Keratinocyte (primary cell): ENCODE data around the gene CD247. TPM values are rescaled to one million over a fixed set of nuclear protein-coding genes. Genes with fewer than 3 reads are reported as not detected.
A peak's percentile ranks its signal among the peaks of the same experiment; 100 is the strongest.

Source experiments
- DNase-seq: peaks from one replicate; pipeline ENCODE4 v3.0.0-alpha.2; 2011; ENCODE audit warnings: low read depth, missing footprints, low spot score
- FAIRE-seq: peaks from 2 replicates; lab custom pipeline; 2011; peaks lifted over from hg19 to GRCh38; lab: Jason Lieb, UNC
- H2AFZ ChIP-seq: 2 replicates; pipeline ENCODE4 v1.6.0; 2012; ENCODE audit warnings: low read length, control low read depth, inconsistent platforms; ENCODE audit not compliant: control insufficient read depth
- H3K27ac ChIP-seq: 2 replicates; pipeline ENCODE4 v1.5.1; 2011; ENCODE audit warnings: low read length; ENCODE audit not compliant: control insufficient read depth, insufficient read depth
- H3K27me3 ChIP-seq: 3 replicates; pipeline ENCODE4 v1.6.0; 2011; ENCODE audit warnings: low read length; ENCODE audit not compliant: control insufficient read depth, insufficient read depth; ENCODE audit errors: extremely low read depth
- H3K36me3 ChIP-seq, 2 experiments: 2 replicates in 1 of 2; 3 replicates in 1 of 2; pipeline ENCODE4 v1.5.1; 2011; ENCODE audit warnings: low read length in 2 of 2, mild to moderate bottlenecking in 1 of 2; ENCODE audit not compliant: control insufficient read depth in 2 of 2, insufficient read depth in 2 of 2; ENCODE audit errors: extremely low read depth in 1 of 2
- H3K4me1 ChIP-seq: 3 replicates; pipeline ENCODE4 v1.5.1; 2011; ENCODE audit warnings: low read length; ENCODE audit not compliant: control insufficient read depth, insufficient read depth; ENCODE audit errors: extremely low read depth
- H3K4me2 ChIP-seq: 3 replicates; pipeline ENCODE4 v1.6.0; 2011; ENCODE audit warnings: low read depth, low read length; ENCODE audit not compliant: control insufficient read depth, insufficient read depth; ENCODE audit errors: extremely low read depth
- H3K4me3 ChIP-seq, 3 experiments: fragments of 200-600 bp in 1 of 3; sonication (generic) in 1 of 3; 2 replicates in 2 of 3; 3 replicates in 1 of 3; pipeline ENCODE4 v1.5.1; 2011 to 2016; ENCODE audit warnings: low read length in 3 of 3, mild to moderate bottlenecking in 3 of 3, control low read depth in 2 of 3, inconsistent platforms in 1 of 3, low read depth in 1 of 3, mixed read lengths in 1 of 3, mixed run types in 1 of 3, moderate library complexity in 1 of 3; ENCODE audit not compliant: control insufficient read depth in 2 of 3, insufficient read depth in 2 of 3; ENCODE audit errors: extremely low read depth in 1 of 3
- H3K79me2 ChIP-seq: 2 replicates; pipeline ENCODE4 v1.6.0; 2012; ENCODE audit warnings: low read length; ENCODE audit not compliant: control insufficient read depth, insufficient read depth
- H3K9ac ChIP-seq: 3 replicates; pipeline ENCODE4 v1.6.0; 2011; ENCODE audit warnings: low read length; ENCODE audit not compliant: control insufficient read depth, insufficient read depth; ENCODE audit errors: extremely low read depth
- H3K9me1 ChIP-seq: 3 replicates; pipeline ENCODE4 v1.6.0; 2011; ENCODE audit warnings: low read length; ENCODE audit not compliant: control insufficient read depth, insufficient read depth; ENCODE audit errors: extremely low read depth
- H3K9me3 ChIP-seq: 2 replicates; pipeline ENCODE4 v1.5.1; 2012; ENCODE audit warnings: low read depth, low read length; ENCODE audit not compliant: control insufficient read depth
- H4K20me1 ChIP-seq: 3 replicates; pipeline ENCODE4 v1.6.0; 2011; ENCODE audit warnings: low read length; ENCODE audit not compliant: control insufficient read depth, insufficient read depth; ENCODE audit errors: extremely low read depth
- CTCF ChIP-seq, 3 experiments: IDR thresholded peaks in 1 of 3; conservative IDR thresholded peaks in 1 of 3; optimal IDR thresholded peaks in 1 of 3; 2 replicates in 2 of 3; 3 replicates in 1 of 3; pipeline versions ENCODE3 to v1.5.1; 2011; ENCODE audit warnings: low read length in 3 of 3, mild to moderate bottlenecking in 3 of 3, moderate library complexity in 2 of 3, control low read depth in 1 of 3, inconsistent platforms in 1 of 3; ENCODE audit not compliant: insufficient read depth in 2 of 3; ENCODE audit errors: extremely low read depth in 1 of 3
- EZH2 ChIP-seq: IDR thresholded peaks from one replicate; pipeline ENCODE4 v1.6.1; 2012; ENCODE audit warnings: inconsistent platforms, mild to moderate bottlenecking, low read length, moderate library complexity
- dilution Hi-C: fragments of 300-500 bp; cut with MboI; formaldehyde crosslinking; loops from one replicate; pipeline ENCODE4 v1.7.0; 2020; ENCODE audit warnings: low sequenced_read_pairs; ENCODE audit not compliant: extremely low pct_ligation_motif_present
- polyA plus RNA-seq, 5 experiments: library from polyadenylated mRNA; depleted of rRNA in 3 of 5; stranded (reverse) in 3 of 5; stranded (forward) in 1 of 5; unstranded in 1 of 5; fragments of >200 nt; gene quantifications; 1 replicate in 1 of 5; 2 replicates in 3 of 5; 3 replicates in 1 of 5; pipeline versions ENCODE4 v1.2.1 to v1.2.3, GENCODE V29; 2011 to 2012; ENCODE audit warnings: missing spikeins in 2 of 5, low read depth in 1 of 5, low replicate concordance in 1 of 5

CD247 gene
- polyA plus RNA-seq, 1 donor (not counting 4 experiments of a cell fraction or from before 2014, with no cell fraction given) = not detected

- Histone ChIP-seq H4K20me1 (no peaks in the 10 kb centered on the region), H3K4me3 (no peak overlapping the region), H3K9me1 (no peaks in the 10 kb centered on the region), H3K79me2 (no peaks in the 10 kb centered on the region), H3K9ac (no peak overlapping the region), H3K27me3 (no peaks in the 10 kb centered on the region), H3K27ac (no peak overlapping the region), H3K4me1 (no peaks in the 10 kb centered on the region), H3K4me2 (no peak overlapping the region), H3K36me3 (no peaks in the 10 kb centered on the region), H2AFZ (no peak overlapping the region), H3K9me3 (no peaks in the 10 kb centered on the region)
- dilution Hi-C loops = no loop called here
- DNase-seq = no peak
- no peak for FAIRE-seq
- no peak for TF ChIP-seq EZH2
- no peak for TF ChIP-seq CTCF (optimal IDR thresholded peaks at IDR 0.05 in 1 of 3, IDR thresholded peaks at IDR 0.05 in 1 of 3, conservative IDR thresholded peaks at IDR 0.05 in 1 of 3; ENCODE audit: extremely low read depth in 1 of 3, insufficient read depth in 2 of 3, low read length in 3 of 3)
Observed at GRCh38 chr1:167450843-167451242, 67.5 kb downstream of the CD247 start.

- Histone ChIP-seq H3K4me3 (no peak overlapping the region), H3K27me3 (no peaks in the 10 kb centered on the region), H3K27ac (no peak overlapping the region), H3K9me1 (no peaks in the 10 kb centered on the region), H4K20me1 (no peaks in the 10 kb centered on the region), H3K36me3 (no peaks in the 10 kb centered on the region), H3K9me3 (no peaks in the 10 kb centered on the region), H3K4me2 (peak overlapping the region; percentile 10), H2AFZ (no peak overlapping the region), H3K4me1 (no peaks in the 10 kb centered on the region), H3K9ac (no peak overlapping the region), H3K79me2 (no peaks in the 10 kb centered on the region)
- FAIRE-seq = no peak
- dilution Hi-C loops = no loop called here
- DNase-seq = no peak
- no peak for TF ChIP-seq EZH2
- no peak for TF ChIP-seq CTCF (optimal IDR thresholded peaks at IDR 0.05 in 1 of 3, IDR thresholded peaks at IDR 0.05 in 1 of 3, conservative IDR thresholded peaks at IDR 0.05 in 1 of 3; ENCODE audit: extremely low read depth in 1 of 3, insufficient read depth in 2 of 3, low read length in 3 of 3)
Observed at GRCh38 chr1:167447521-167448136, 70.7 kb downstream of the CD247 start.
